HL-60 (cell line): ENCODE measurements around the gene HIVEP1.

Source experiments
- GABPA ChIP-seq: IDR thresholded peaks from 2 replicates; pipeline ENCODE4 v1.6.1; 2012; ENCODE audit warnings: low read depth
- POLR2AphosphoS5 ChIP-seq: IDR thresholded peaks from 2 replicates; pipeline ENCODE4 v1.6.1; 2012; ENCODE audit warnings: low read depth
- SPI1 ChIP-seq: IDR thresholded peaks from 2 replicates; pipeline ENCODE4 v1.6.1; 2012; ENCODE audit warnings: low read depth, mild to moderate bottlenecking, borderline replicate concordance
- TF ChIP-seq, protein P1 (sequence below): IDR thresholded peaks from one replicate; pipeline ENCODE4 v1.5.1; 2011; ENCODE audit warnings: low read length, control low read depth, inconsistent platforms; ENCODE audit not compliant: insufficient read depth
- TF ChIP-seq, protein P2 (sequence below): IDR thresholded peaks from 2 replicates; pipeline ENCODE4 v1.6.1; 2012; ENCODE audit warnings: low read depth; ENCODE audit not compliant: insufficient replicate concordance

DNA sequence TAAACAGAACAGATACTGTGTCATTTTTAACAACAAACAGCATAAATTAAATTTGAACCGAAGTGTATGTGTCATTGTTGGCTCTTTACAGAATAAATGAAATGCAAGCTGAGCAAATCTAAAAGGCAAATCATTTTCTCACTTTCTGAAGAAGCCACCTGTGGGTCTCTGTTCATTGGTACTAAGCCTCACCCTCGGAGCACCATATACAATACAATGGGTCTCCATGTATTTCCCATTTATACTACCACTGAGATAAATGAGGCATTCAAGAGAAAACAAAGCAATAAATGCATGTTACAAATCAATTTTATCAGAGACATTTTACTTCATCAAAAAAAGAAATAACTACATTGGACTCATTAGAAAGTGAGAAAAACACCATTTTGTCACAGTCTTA lies 38.9 kb upstream of the HIVEP1 start:
- TF ChIP-seq, protein P1, sequence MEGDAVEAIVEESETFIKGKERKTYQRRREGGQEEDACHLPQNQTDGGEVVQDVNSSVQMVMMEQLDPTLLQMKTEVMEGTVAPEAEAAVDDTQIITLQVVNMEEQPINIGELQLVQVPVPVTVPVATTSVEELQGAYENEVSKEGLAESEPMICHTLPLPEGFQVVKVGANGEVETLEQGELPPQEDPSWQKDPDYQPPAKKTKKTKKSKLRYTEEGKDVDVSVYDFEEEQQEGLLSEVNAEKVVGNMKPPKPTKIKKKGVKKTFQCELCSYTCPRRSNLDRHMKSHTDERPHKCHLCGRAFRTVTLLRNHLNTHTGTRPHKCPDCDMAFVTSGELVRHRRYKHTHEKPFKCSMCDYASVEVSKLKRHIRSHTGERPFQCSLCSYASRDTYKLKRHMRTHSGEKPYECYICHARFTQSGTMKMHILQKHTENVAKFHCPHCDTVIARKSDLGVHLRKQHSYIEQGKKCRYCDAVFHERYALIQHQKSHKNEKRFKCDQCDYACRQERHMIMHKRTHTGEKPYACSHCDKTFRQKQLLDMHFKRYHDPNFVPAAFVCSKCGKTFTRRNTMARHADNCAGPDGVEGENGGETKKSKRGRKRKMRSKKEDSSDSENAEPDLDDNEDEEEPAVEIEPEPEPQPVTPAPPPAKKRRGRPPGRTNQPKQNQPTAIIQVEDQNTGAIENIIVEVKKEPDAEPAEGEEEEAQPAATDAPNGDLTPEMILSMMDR = no peak
- no peak for TF ChIP-seq POLR2AphosphoS5
- TF ChIP-seq, protein P2, sequence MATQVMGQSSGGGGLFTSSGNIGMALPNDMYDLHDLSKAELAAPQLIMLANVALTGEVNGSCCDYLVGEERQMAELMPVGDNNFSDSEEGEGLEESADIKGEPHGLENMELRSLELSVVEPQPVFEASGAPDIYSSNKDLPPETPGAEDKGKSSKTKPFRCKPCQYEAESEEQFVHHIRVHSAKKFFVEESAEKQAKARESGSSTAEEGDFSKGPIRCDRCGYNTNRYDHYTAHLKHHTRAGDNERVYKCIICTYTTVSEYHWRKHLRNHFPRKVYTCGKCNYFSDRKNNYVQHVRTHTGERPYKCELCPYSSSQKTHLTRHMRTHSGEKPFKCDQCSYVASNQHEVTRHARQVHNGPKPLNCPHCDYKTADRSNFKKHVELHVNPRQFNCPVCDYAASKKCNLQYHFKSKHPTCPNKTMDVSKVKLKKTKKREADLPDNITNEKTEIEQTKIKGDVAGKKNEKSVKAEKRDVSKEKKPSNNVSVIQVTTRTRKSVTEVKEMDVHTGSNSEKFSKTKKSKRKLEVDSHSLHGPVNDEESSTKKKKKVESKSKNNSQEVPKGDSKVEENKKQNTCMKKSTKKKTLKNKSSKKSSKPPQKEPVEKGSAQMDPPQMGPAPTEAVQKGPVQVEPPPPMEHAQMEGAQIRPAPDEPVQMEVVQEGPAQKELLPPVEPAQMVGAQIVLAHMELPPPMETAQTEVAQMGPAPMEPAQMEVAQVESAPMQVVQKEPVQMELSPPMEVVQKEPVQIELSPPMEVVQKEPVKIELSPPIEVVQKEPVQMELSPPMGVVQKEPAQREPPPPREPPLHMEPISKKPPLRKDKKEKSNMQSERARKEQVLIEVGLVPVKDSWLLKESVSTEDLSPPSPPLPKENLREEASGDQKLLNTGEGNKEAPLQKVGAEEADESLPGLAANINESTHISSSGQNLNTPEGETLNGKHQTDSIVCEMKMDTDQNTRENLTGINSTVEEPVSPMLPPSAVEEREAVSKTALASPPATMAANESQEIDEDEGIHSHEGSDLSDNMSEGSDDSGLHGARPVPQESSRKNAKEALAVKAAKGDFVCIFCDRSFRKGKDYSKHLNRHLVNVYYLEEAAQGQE = no peak
- TF ChIP-seq SPI1 = no peak
- TF ChIP-seq GABPA = no peak
